AG09319 (cell line): ENCODE measurements around the gene DMD.
"Not testable (repeated sequence)": the region's sequence is repeated elsewhere in the genome, so short reads cannot be mapped to it uniquely, and the experiment has no call there.

Experiments
- DNase-seq: peaks from one replicate; pipeline ENCODE4 v3.0.0-alpha.2; 2010; ENCODE audit warnings: low read depth; ENCODE audit errors: extremely low read depth
- CTCF ChIP-seq: IDR thresholded peaks from 2 replicates; pipeline ENCODE4 v1.5.1; 2011; ENCODE audit warnings: low read depth, mild to moderate bottlenecking, inconsistent platforms, low read length, moderate library complexity

The DMD gene

GRCh38 chrX:32778965-32779364, 432.4 kb downstream of the DMD start:
- TF ChIP-seq CTCF: no peak
- no peak for DNase-seq

- no peak for DNase-seq
- TF ChIP-seq CTCF: no peak
Observed at GRCh38 chrX:32774966-32775365, 436.4 kb downstream of the DMD start.

- DNase-seq: no peak
- TF ChIP-seq CTCF: no peak
Observed at GRCh38 chrX:32749070-32749469, 462.3 kb downstream of the DMD start.

- no peak for DNase-seq
- no peak for TF ChIP-seq CTCF
Observed at GRCh38 chrX:32745323-32745722, 466.0 kb downstream of the DMD start.

GRCh38 chrX:32744921-32745320, 466.4 kb downstream of the DMD start:
- no peak for TF ChIP-seq CTCF

GRCh38 chrX:32741910-32742309, 469.4 kb downstream of the DMD start:
- no peak for DNase-seq
- no peak for TF ChIP-seq CTCF

More at GRCh38 chrX:32744921-32745320, 466.4 kb downstream of the DMD start:
- no peak for DNase-seq

GRCh38 chrX:32708542-32708941, 502.8 kb downstream of the DMD start:
- no peak for TF ChIP-seq CTCF

GRCh38 chrX:32705385-32705784, 506.0 kb downstream of the DMD start:
- not testable (repeated sequence) for DNase-seq

More at GRCh38 chrX:32708542-32708941, 502.8 kb downstream of the DMD start:
- DNase-seq: no peak
